GM18526 (cell line): ENCODE measurements around the gene FLRT3.

ENCODE experiments used
- POLR2A ChIP-seq: IDR thresholded peaks from 3 replicates; pipeline ENCODE4 v1.6.1; 2011; ENCODE audit not compliant: insufficient read length; ENCODE audit errors: extremely low read depth

The FLRT3 gene

GRCh38 chr20:14337400-14338171, at the start of gene FLRT3:
FLRT3 (minus strand) TSS chr20:14337612; CDS start chr20:14327506, 10,106 bp downstream.
- no peak for TF ChIP-seq POLR2A

DNA sequence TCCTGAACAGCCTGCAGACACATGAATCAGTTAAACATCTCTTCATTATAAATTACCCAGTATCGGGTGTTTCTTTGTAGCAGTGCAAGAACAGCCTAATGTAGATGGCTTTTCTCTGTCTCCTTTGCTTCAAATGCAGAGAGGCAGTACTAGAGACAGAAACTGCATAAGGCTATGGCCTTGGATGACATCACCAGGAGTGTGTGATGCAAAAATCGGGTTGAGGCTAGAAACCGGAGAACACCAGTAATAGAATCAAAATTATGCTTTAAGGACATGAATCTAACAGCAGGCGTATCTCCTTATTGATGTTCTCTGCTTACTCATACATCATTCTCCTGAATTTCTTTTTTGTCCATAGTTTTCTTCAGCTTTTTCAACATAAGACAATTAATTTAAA, 49.3 kb upstream of the FLRT3 start:
- no peak for TF ChIP-seq POLR2A

- no peak for TF ChIP-seq POLR2A
Measured at GRCh38 chr20:14385176-14385740, 47.8 kb upstream of the FLRT3 start.

DNA sequence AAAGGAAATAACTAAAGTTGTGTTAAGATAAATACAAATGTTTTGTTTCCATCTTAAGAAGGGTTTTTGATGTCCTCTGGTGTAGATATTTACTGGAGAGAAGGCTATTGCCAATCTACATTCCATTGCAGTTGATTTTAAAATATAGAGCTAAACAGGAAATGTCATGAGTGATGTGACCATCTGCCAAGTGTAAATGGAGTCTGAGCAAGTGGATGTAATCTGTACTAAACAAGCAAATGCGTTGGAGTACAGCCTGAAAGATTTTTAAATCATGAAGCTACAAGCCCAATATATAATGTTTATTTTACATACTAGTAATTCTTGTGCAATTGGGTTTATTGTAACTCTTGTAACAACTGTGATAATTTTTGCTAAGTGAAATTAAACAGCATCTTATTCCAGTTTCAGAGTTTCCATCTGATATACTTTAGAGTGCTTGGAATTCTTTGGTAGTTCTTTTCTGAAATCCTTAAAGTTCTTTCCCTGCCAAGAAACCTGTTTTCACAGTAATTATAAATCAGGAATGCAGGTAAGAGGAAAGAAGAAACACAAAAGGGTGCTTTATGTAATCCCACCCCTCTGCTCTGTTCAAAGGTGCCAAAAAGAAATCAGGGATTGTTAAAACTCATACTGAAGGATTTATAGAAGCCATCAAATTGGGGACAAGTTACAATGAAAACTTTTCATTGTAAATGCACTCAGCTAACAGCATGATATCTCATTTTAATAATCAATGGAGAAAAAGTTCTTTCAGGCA, 47.2 kb upstream of the FLRT3 start:
- no peak for TF ChIP-seq POLR2A

- no peak for TF ChIP-seq POLR2A
Measured at GRCh38 chr20:14383335-14383734, 45.9 kb upstream of the FLRT3 start.

GRCh38 chr20:14378326-14378725, 40.9 kb upstream of the FLRT3 start:
- no peak for TF ChIP-seq POLR2A

- TF ChIP-seq POLR2A: no peak
Measured at GRCh38 chr20:14375416-14375985, 38.1 kb upstream of the FLRT3 start.

- no peak for TF ChIP-seq POLR2A
Measured at GRCh38 chr20:14374196-14374595, 36.8 kb upstream of the FLRT3 start.

GRCh38 chr20:14361509-14362345, 24.3 kb upstream of the FLRT3 start:
- TF ChIP-seq POLR2A: no peak

GRCh38 chr20:14360416-14360815, 23.0 kb upstream of the FLRT3 start:
- TF ChIP-seq POLR2A: no peak

DNA sequence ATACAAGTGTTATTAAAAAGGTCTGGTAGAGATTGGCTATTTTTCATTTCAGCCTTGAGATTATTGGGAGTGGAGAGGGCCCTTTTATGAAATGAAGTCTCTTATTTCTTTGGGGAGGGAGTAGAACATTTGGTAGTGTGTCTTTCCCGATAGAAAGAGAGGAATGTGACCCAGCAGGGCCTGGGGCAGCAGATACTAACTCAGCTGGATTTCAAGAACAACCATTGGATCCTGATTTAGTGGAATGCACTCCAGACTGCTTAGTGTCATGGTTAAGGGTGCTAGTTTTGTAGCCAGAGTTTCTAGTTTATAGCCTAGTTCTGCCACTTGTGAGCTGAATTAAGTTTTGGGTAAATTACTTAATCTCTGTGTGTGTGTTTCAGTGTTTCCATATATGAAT, 18.4 kb upstream of the FLRT3 start:
- no peak for TF ChIP-seq POLR2A

GRCh38 chr20:14344746-14345145, 7.3 kb upstream of the FLRT3 start:
- TF ChIP-seq POLR2A: no peak

DNA sequence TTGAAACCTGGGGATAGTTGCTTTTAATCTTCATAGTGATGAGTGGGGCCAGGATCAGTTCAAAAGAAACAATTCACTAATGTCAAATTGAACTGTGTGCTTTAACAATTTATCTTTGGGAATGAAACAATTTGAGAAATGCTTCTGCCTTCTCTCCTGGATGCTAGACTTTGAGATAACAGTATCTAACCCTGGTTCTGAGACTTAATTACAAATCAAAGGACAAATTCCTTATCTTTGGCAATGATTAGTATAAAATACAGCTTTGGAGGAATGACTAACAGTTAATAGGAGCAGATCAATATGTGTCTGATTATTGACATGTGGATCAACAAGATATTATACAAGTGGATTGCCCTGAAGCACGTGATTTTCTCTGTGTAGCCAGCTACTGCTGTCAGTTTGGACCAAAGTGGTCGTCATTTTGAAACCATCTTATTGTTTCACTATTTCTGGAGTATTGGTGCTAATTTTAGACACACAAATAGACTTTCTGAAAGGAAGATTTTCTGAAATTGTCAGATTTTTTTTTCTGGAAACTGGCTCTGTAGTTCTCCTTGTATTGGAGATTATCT, 6.2 kb upstream of the FLRT3 start:
- no peak for TF ChIP-seq POLR2A

GRCh38 chr20:14342918-14343317, 5.5 kb upstream of the FLRT3 start:
- no peak for TF ChIP-seq POLR2A

- TF ChIP-seq POLR2A: no peak
Measured at GRCh38 chr20:14341801-14342200, 4.4 kb upstream of the FLRT3 start.
